ENCODE measurements around the gene LPXN. TPM values are rescaled to one million over a fixed set of nuclear protein-coding genes. Genes with fewer than 3 reads are reported as not detected.

Gene LPXN
- total RNA-seq, 2 donors from 2014 or later, result 92.8 to 99.8 TPM

DNA sequence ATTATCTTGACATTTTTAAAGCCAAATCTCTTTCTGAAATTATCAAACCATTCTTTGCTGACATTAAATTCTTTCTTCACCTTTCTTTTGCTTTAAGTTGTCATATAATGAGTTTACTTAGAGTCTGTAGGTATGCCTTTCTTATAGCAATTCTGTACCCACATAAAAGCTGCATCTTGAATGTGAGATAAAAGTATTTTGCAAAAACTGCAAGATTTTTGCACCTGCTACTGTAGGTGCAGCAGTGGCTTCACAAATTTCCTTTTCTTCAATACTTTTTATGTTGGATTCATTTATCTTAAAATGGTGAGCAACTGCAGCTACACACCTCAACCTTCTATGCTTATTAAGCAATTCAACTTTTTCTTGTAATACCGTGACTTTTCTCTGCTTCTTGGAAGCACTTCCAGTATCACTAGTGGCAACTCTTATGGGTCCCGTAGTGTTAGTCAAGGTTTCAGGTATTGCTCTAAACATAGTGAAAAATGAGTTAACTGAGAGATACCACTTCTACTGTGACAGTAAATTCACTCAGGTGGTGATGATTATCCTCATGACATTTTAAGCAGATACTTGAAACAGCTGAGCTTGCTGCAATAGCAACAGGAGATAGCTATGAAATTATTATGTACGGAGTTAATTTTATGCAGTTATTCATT, 22.0 kb upstream of the LPXN start:
- no peaks in the 10 kb centered on the region for H3K27me3 Mint-ChIP-seq
- H3K4me1 Mint-ChIP-seq, result peaks cover 57% of the 10 kb centered on the region
- no peak overlapping the region for H3K4me3 Mint-ChIP-seq
- no peak for DNase-seq
- peaks cover 4% of the 10 kb centered on the region for H3K36me3 Mint-ChIP-seq (ENCODE audit: low read depth)
- no peak for ATAC-seq
- H3K27ac Mint-ChIP-seq, result no peak overlapping the region
- H3K9me3 ChIP-seq (ENCODE audit: control insufficient read depth, low read length, poor library complexity, severe bottlenecking), result no peaks in the 10 kb centered on the region

DNA sequence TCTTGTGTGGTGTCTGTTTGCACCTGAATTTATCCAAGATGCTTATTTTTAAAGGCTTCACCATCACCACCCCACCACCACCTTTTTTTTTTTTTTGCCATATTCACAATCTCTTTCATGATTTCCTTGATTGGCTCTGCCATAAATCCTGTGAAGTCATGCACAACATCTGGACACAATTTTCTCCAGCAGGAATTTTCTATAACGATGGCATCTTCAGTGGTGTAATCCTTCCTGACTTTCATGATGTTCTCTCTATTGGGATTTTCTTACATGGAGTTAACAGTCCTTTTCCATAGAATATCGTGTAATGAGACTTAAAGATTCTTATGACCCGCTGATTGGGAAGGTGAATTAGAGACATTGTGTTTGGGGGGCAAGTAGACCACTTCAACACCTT, 21.0 kb upstream of the LPXN start:
- Mint-ChIP-seq H3K27ac (peak overlapping the region; percentile 19), H3K27me3 (no peaks in the 10 kb centered on the region), H3K4me3 (no peak overlapping the region), H3K36me3 (ENCODE audit: low read depth) (peaks cover 7% of the 10 kb centered on the region), H3K4me1 (peaks cover 58% of the 10 kb centered on the region)
- DNase-seq (no peak), ATAC-seq (no peak)
- no peaks in the 10 kb centered on the region for H3K9me3 ChIP-seq (ENCODE audit: control insufficient read depth, low read length, poor library complexity, severe bottlenecking)

DNA sequence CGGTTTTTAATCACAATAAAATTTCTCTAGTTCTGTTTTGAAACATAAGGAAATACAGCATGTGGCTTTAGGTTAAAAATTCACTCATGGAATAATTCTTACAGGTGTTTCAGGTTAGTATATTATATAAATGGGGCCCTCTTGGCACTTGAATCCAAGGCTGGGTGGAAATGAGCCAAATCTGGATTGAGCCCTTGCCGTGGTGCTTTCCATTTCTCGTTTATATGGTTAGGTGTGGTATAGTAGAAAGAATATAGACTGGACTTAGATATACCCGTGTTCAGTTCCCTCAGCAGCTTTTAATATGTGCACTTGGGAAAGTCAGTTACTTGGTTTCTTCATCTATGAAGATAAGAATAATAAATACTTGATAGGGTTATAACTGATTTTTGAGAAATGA, 19.2 kb upstream of the LPXN start:
- H3K4me1 Mint-ChIP-seq, result peaks cover 54% of the 10 kb centered on the region
- DNase-seq (no peak), ATAC-seq (no peak)
- H3K27me3 Mint-ChIP-seq, result no peaks in the 10 kb centered on the region
- H3K27ac Mint-ChIP-seq, result no peak overlapping the region
- H3K36me3 Mint-ChIP-seq (ENCODE audit: low read depth), result peaks cover 7% of the 10 kb centered on the region
- H3K4me3 Mint-ChIP-seq, result no peak overlapping the region
- H3K9me3 ChIP-seq (ENCODE audit: control insufficient read depth, low read length, poor library complexity, severe bottlenecking), result no peaks in the 10 kb centered on the region

DNA sequence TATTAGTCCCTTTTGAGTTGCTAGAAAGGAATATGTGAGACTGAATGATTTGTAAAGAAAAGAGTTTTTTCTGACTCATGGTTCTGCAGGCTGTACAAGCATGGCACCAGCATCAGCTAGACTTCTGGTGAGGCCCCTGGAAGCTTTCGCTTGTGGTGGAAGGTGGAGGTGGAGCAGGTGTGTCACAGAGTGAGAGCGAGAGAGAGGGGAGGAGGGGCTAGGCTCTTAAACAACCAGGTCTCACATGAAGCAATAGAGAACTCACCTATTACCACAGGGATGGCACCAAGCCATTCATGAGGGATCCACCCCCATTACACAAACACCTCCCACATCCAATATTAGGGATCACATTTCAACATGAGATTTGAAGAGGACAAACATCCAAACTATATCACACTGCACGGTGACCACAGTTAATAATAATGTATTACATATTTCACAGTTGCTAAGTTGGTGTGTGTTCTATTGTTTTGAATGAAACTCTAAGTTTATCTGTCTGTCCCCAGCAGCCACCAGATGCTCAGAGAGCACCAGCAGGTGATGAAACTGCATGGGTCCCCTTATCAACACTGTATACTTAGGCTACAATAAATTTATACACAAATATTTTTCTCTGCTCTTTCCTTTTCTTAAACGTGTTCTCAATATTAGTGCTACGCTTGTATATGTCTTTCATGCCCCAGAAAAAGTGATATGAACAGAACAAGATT, 17.3 kb upstream of the LPXN start:
- DNase-seq (no peak), ATAC-seq (peak; percentile 52)
- H3K9me3 ChIP-seq (ENCODE audit: control insufficient read depth, low read length, poor library complexity, severe bottlenecking), result no peaks in the 10 kb centered on the region
- Mint-ChIP-seq H3K4me1 (peaks cover 51% of the 10 kb centered on the region), H3K36me3 (ENCODE audit: low read depth) (peaks cover 7% of the 10 kb centered on the region), H3K27ac (peak overlapping the region; percentile 82), H3K27me3 (no peaks in the 10 kb centered on the region), H3K4me3 (no peak overlapping the region)

DNA sequence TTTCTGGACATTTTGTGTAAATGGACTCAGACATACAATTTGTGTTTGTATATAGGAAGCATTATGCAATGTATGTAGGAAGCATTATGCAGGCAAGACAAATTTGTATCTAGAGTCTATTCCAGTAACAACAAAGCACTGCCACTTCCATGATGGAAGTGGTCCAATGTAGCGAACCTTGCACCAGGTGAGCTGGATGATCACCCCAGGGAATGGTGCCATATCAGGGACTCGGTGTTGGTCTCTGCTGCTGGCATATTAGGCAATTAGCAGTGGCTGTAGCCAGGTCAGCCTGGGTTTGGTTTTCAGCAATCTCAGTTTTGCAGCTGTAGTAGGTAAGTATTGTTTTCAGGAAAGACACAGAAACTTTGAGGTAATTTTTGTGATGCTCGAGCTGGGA, 16.0 kb upstream of the LPXN start:
- Mint-ChIP-seq H3K4me1 (peaks cover 46% of the 10 kb centered on the region), H3K27me3 (no peaks in the 10 kb centered on the region), H3K27ac (peak overlapping the region; percentile 82), H3K36me3 (ENCODE audit: low read depth) (peaks cover 7% of the 10 kb centered on the region), H3K4me3 (no peak overlapping the region)
- H3K9me3 ChIP-seq (ENCODE audit: control insufficient read depth, low read length, poor library complexity, severe bottlenecking), result no peaks in the 10 kb centered on the region
- ATAC-seq (no peak), DNase-seq (no peak)

DNA sequence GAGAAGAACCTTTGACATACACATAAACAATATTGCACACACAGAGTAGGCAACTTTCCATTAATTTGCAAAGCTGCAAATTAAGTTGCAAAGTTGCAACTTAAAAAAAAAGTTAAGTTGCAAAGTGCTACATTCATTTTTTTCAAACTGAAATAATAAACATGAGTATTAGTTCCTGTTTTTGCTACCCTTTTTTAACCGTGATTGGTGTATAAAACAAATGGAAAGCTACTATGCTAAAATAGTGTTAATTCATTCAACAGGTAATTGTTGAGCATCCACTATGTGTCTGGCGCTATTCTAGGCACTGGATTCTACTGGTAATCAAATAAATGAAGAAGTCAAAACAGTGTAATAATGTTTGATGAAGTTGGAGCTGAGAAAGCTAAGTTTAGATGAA, 11.3 kb upstream of the LPXN start:
- Mint-ChIP-seq H3K4me1 (peaks cover 29% of the 10 kb centered on the region), H3K27ac (no peak overlapping the region), H3K4me3 (no peak overlapping the region), H3K27me3 (no peaks in the 10 kb centered on the region), H3K36me3 (ENCODE audit: low read depth) (no peaks in the 10 kb centered on the region)
- no peaks in the 10 kb centered on the region for H3K9me3 ChIP-seq (ENCODE audit: control insufficient read depth, low read length, poor library complexity, severe bottlenecking)
- ATAC-seq, result no peak
- DNase-seq, result no peak

DNA sequence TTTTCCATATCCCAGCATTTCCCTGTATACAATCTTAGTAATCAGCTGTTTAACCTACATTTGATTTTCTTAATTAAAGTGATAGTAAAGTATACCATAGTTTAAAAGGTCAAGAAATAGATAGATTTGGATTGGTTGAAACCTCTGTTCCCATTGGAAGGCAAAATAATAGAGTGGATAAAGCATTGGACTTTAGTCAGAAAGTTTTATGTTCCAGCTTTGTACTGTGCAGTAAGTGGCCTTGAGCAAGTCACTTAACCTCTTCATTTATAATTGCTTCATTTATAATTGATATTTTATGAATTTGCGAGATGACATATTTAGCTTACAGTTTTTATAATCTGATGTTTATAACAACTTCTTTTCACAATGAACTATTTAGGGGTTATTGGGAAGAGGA, 6.8 kb upstream of the LPXN start:
- H3K27ac Mint-ChIP-seq, result peak overlapping the region; percentile 68
- ATAC-seq (no peak), DNase-seq (no peak)
- H3K27me3 Mint-ChIP-seq, result no peaks in the 10 kb centered on the region
- H3K4me1 Mint-ChIP-seq, result peaks cover 43% of the 10 kb centered on the region
- H3K9me3 ChIP-seq (ENCODE audit: control insufficient read depth, low read length, poor library complexity, severe bottlenecking), result no peaks in the 10 kb centered on the region
- no peak overlapping the region for H3K4me3 Mint-ChIP-seq
- no peaks in the 10 kb centered on the region for H3K36me3 Mint-ChIP-seq (ENCODE audit: low read depth)

DNA sequence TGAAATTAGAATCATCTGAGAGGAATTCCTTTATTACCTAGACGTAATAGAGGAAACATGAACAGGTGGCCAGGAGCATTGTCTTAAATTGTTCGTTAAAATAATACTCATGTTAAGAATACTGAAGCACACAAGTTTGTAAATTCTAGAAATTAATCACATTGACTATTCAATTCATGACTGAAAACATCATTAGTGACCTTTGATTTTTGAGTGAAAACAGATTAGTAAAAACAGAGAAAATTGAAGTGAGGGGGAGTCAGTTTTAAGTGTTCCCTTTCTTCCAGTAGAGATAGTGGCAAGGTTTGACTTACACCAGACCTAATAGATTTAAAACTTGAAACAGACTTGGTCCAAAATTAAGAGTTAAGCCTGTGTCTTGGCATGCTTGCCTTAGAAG, 4.7 kb upstream of the LPXN start:
- H3K4me1 Mint-ChIP-seq, result peaks cover 45% of the 10 kb centered on the region
- H3K36me3 Mint-ChIP-seq (ENCODE audit: low read depth), result peaks cover 4% of the 10 kb centered on the region

DNA sequence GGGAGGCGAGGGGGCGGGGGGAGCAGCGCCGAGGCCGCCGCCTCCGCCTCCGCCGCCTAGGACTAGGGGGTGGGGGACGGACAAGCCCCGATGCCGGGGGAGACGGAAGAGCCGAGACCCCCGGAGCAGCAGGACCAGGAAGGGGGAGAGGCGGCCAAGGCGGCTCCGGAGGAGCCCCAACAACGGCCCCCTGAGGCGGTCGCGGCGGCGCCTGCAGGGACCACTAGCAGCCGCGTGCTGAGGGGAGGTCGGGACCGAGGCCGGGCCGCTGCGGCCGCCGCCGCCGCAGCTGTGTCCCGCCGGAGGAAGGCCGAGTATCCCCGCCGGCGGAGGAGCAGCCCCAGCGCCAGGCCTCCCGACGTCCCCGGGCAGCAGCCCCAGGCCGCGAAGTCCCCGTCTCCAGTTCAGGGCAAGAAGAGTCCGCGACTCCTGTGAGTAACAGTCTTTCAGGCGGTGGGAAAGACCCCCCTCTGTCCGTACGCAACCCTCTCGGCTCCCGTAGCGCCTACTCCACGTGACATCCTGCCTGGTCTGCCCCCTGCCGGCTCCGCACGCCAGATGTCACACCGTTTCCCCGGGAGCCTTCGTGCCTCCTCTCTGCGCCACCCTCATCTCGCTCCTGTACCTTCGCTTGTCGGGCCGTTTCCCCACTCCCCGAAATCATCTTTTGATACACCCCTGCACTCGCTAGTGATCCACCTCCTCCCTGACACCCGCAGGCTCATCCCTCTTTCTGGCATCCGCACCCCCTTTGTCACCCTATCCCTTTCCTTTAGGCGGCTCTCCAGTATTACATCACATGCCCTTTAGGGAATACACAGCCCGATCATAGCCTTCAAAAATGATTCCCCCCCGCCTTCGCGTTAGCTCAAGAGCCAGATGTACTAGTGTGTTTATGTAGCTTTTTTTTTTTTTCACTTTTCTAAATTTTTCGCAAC, 3.8 kb upstream of the LPXN start:
- ATAC-seq (peak; percentile 41), DNase-seq (peak; percentile 84 to 90 (median 88))
- H3K27me3 Mint-ChIP-seq, result no peaks in the 10 kb centered on the region
- no peaks in the 10 kb centered on the region for H3K9me3 ChIP-seq (ENCODE audit: control insufficient read depth, low read length, poor library complexity, severe bottlenecking)
- peak overlapping the region; percentile 98 for H3K4me3 Mint-ChIP-seq
- peaks cover 7% of the 10 kb centered on the region for H3K36me3 Mint-ChIP-seq (ENCODE audit: low read depth)
- H3K4me1 Mint-ChIP-seq, result peaks cover 54% of the 10 kb centered on the region
- peak overlapping the region; percentile 100 for H3K27ac Mint-ChIP-seq

More for the DNA sequence above, 4.7 kb upstream of the LPXN start:
- H3K27me3 Mint-ChIP-seq, result no peaks in the 10 kb centered on the region
- DNase-seq (no peak), ATAC-seq (no peak)
- peak overlapping the region; percentile 100 for H3K27ac Mint-ChIP-seq
- H3K4me3 Mint-ChIP-seq, result peak overlapping the region; percentile 98
- no peaks in the 10 kb centered on the region for H3K9me3 ChIP-seq (ENCODE audit: control insufficient read depth, low read length, poor library complexity, severe bottlenecking)

DNA sequence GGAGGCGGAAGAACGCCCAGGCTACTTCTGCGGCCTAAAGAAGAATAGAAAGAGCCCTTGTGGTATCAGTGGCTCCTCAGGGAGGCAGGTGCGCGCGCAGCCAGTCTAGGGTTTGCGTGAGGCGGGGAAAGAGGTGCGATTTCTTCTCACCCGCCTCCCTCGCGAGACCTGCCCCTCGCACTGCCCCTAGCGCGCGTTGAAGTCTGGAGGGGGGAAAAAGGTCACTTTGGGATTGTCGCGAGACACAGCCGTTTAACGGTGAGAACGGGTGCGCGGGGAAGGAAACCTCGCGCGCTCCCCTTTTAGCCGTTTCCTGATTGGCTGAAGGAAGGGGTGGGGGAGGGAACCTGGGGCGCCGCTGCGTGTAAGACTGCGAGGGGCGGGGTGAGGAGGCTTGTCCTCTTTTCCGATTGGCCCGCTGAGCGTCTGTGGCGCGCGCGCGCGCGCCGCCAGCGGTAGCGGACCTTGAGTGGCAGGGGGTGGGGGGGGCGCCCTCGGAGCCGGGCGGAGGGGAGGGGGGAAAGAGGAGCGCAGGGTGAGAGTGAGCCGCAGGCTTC, 3.1 kb upstream of the LPXN start, which contains the start of gene ZFP91:
TSS of gene ZFP91 (plus strand) at position 429 of the 557 bp plus-strand sequence. CDS start 219 bp downstream, outside the sequence.
- Mint-ChIP-seq H3K36me3 (ENCODE audit: low read depth) (peaks cover 7% of the 10 kb centered on the region), H3K27ac (peak within 1 kb of the TSS; percentile 100), H3K4me3 (peak within 1 kb of the TSS; percentile 98), H3K27me3 (no peaks in the 10 kb centered on the region), H3K4me1 (peaks cover 55% of the 10 kb centered on the region)
- no peaks in the 10 kb centered on the region for H3K9me3 ChIP-seq (ENCODE audit: control insufficient read depth, low read length, poor library complexity, severe bottlenecking)
- DNase-seq, result peak; percentile 83 to 97 (median 95)
- ATAC-seq, result peak; percentile 63

DNA sequence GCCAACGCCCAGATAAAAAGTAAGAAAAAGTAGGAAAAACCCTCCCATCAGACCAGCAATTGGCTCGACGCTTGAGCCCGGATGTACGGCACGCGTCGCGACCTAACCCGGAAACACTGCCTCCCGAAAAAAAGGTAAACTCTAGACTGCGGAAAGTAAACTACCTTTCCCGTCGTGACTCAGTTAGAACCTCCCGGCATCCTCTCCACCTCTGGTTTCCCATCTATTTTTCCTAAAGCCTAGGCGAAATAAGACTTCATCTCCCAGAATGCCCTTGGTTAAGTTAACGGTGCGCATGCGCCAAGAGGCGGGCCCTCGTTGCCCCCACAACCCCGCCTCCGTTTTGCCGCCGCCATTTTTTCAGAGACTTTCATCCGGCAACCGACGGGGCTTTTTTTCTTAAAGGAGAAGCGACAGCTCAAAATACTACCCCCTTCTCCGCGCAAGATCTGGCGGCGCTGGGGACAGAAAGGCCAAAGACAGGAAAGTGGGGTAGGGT, 2.5 kb upstream of the LPXN start:
- H3K27ac Mint-ChIP-seq, result peak overlapping the region; percentile 100
- H3K4me1 Mint-ChIP-seq, result peaks cover 57% of the 10 kb centered on the region
- DNase-seq (peak; percentile 82 to 87 (median 86)), ATAC-seq (peak; percentile 54)
- no peaks in the 10 kb centered on the region for H3K27me3 Mint-ChIP-seq
- H3K36me3 Mint-ChIP-seq (ENCODE audit: low read depth), result peaks cover 7% of the 10 kb centered on the region
- H3K9me3 ChIP-seq (ENCODE audit: control insufficient read depth, low read length, poor library complexity, severe bottlenecking), result no peaks in the 10 kb centered on the region
- peak overlapping the region; percentile 98 for H3K4me3 Mint-ChIP-seq

DNA sequence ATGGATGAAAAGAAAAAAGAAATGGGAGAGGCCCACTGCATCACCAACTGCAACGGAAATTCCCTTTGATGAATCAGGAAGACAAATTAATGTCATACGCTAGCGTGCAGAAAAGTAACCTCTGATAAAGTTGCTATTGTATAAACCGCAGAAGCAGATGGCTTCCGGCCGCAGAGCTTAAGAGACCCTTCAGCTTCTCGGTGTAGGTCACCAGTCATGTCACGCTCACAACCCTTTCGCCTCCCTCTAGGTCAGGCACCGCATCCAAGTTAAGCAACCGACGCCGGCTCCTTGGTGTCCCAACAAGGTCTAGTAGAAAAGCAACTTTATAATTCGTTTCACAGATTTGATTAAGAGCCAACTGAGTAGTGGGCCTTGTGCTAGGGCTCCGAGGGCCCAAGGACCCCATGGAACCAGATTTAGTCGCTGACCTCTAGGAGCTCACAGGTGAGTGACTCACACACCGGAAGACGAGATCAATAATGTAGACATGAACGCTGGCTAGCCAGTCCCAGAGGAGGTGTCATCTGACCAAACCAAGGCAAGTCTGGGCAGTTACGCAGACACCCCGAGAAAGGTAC, 2.0 kb upstream of the LPXN start:
- peak overlapping the region; percentile 100 for H3K27ac Mint-ChIP-seq
- no peaks in the 10 kb centered on the region for H3K9me3 ChIP-seq (ENCODE audit: control insufficient read depth, low read length, poor library complexity, severe bottlenecking)
- H3K4me1 Mint-ChIP-seq, result peaks cover 55% of the 10 kb centered on the region
- no peaks in the 10 kb centered on the region for H3K27me3 Mint-ChIP-seq
- peaks cover 7% of the 10 kb centered on the region for H3K36me3 Mint-ChIP-seq (ENCODE audit: low read depth)
- peak overlapping the region; percentile 98 for H3K4me3 Mint-ChIP-seq
- ATAC-seq (peak; percentile 59), DNase-seq (peak; percentile 62 to 75 (median 65))

Data from T-helper 17 cell (primary cell).